ENCODE data around the gene TPGS2.
"Not testable (repeated sequence)": the region's sequence is repeated elsewhere in the genome, so short reads cannot be mapped to it uniquely, and the experiment has no call there.

The TPGS2 gene

DNA sequence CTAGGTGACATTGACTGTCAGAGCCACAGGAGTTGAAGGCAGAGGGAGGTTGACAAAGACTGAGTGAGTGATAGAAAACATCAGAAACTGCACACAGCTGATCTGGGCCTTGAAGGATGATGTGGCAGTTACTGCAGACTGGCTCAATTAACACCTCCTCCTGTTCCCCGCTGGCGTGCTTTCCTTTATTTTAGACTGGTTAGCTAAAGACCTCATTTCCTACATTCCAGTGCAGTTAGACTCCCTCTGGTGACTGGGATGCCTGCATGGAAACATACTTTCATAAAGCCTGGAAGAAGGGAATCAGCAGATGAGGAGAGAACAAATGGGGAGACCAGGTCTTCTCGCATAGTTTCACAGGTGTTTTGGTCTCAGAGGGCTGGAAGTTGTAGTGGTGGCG, 7.1 kb downstream of the TPGS2 start:
- no peak for DNase-seq (ENCODE audit: low spot score)

DNA sequence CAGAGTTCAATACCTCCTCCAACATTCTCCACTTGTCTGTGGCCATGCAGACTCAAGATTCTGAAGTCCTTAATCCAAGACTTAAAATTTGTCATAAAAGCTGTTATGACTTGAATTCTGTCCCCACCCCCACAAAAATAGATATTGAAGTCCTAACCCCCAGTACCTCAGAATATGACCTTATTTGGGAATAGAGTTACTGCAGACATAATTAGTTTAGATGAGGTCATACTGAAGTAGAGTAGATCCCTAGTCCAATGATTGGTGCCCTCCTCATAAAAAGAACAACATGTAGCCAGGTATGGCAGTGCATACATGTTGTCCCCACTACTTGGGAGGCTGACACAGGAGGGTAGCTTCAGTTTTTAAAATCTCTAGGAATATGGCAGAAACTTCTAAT, 9.2 kb downstream of the TPGS2 start:
- no peak for DNase-seq (ENCODE audit: low spot score)

DNA sequence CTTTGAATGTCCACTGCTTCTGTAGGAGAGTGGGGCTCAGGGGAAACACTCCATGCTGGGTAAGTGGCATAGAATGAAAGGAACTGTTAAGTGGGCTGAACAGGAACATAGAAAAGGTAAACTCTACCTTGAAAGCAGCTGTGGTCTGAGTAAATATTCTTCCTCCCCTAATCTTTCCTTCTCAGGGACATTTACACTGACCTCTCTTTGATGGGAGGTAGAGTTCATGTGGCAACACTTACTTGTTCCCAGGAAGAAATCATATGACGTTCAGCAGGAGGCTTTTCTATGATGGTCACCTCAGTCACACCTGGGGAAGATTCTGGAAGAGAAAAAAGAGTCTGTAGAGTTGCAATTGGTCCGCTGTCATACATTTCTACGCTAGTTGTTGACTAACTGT, 10.2 kb downstream of the TPGS2 start:
- no peak for DNase-seq (ENCODE audit: low spot score)

GRCh38 chr18:36817039-36817438, 11.8 kb downstream of the TPGS2 start:
- DNase-seq (ENCODE audit: low spot score): no peak

DNA sequence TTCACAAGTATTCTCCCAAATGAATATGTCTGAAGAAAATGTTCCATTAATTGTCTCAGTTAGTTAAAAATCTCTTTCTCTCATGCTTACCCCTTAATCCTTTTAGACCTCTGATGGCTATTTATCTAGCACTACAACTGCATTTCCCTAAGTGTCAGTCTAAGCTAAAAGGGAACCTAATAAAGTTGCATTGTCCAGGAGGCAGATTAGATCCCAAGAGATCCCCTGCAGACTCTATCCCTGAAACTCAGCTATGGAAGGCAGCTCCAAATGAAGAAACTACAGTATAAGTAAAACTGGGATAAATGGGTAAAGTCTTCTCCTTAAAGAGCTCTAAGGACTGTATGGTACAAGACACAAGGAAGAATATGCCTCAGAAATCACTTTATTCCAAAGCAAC, 12.7 kb downstream of the TPGS2 start:
- DNase-seq (ENCODE audit: low spot score): not testable (repeated sequence)

GRCh38 chr18:36814994-36815393, 13.8 kb downstream of the TPGS2 start:
- DNase-seq (ENCODE audit: low spot score): no peak

DNA sequence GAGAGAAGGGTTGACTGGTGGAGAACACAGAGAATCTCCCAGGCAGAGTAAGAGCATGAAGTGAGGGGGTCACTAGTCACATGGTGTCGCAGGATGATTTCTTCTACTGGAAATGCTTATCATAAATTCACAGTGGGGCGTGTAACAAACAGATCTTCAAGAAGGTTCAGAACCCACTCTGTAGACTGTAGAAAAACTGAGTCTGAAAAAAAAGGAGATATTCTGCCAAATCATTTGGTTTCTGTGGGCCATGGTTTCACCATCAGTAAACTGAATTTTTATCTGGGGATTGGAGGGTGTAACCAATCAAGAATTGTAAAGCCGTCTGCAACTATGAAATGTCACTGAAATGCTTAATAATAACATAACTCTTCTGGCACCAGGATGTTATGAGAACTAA, 15.0 kb downstream of the TPGS2 start:
- DNase-seq (ENCODE audit: low spot score): no peak

GRCh38 chr18:36813101-36813775, 15.6 kb downstream of the TPGS2 start:
- DNase-seq (ENCODE audit: low spot score): no peak

- no peak for DNase-seq (ENCODE audit: low spot score)
Measured at GRCh38 chr18:36812678-36813077, 16.1 kb downstream of the TPGS2 start.

GRCh38 chr18:36811955-36812354, 16.8 kb downstream of the TPGS2 start:
- no peak for DNase-seq (ENCODE audit: low spot score)

- no peak for DNase-seq (ENCODE audit: low spot score)
Measured at GRCh38 chr18:36811430-36811829, 17.4 kb downstream of the TPGS2 start.

- peak; percentile 72 for DNase-seq (ENCODE audit: low spot score)
Measured at GRCh38 chr18:36809590-36810381, 19.0 kb downstream of the TPGS2 start.

DNA sequence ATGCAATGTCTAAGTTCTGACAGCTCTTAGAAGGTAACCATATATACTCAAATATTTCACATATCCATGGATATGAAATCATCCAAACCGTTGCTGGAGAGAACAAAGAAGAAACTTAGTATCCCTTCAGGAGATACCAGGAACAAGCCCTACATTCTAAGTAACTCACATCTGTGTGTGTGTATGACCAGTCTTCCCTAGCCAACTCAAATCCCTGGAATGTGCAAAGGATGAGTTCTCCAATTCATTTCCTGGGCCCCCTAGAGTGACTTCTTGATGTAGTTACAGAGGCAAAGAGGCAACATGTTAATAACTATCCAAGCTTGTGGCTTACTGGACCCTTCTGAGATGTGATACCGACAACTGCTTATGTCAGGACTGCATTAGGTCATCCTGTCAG, 20.1 kb downstream of the TPGS2 start:
- no peak for DNase-seq (ENCODE audit: low spot score)

DNA sequence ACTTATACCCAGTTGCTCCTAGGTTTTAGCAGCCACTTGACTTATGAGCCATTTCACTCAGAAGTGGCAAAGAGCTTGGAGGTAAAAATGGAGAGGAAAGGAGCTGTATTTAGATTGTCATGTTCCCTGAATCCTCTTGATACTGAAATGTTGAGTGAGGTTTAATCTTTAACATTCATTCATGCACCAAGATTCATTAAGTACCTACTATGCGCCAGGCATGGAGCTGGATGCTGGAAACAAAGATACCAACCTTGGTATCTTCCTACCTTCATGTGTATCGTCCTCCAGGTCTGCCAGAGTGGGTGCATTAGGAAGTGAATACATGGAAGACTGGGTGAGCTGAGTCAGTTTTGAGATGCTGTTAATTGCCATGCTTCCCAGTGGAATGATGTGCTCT, 23.7 kb downstream of the TPGS2 start:
- DNase-seq (ENCODE audit: low spot score): no peak

- DNase-seq (ENCODE audit: low spot score): no peak
Measured at GRCh38 chr18:36798738-36799473, 29.9 kb downstream of the TPGS2 start.

GRCh38 chr18:36792634-36793283, 36.0 kb downstream of the TPGS2 start:
- DNase-seq (ENCODE audit: low spot score): no peak

DNA sequence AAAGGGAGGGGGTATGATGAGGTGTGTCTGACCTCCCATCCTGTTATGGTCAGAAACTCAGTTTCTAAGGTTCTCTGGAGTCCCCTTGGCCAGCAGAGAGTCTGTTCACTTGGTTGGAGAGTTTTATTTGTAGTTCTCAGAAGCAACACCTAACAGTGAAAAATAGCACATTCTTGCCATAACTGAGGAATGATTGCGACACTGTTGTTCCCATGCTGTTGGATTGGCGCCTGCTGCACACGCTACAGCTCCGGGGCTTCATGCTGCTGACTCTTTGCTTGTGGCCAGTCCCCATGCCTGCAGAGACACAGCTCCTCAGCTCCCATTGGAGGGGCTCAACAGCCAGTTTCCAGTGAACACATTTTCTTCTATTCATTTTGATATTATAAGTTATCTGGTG, 42.1 kb downstream of the TPGS2 start:
- no peak for DNase-seq (ENCODE audit: low spot score)

DNA sequence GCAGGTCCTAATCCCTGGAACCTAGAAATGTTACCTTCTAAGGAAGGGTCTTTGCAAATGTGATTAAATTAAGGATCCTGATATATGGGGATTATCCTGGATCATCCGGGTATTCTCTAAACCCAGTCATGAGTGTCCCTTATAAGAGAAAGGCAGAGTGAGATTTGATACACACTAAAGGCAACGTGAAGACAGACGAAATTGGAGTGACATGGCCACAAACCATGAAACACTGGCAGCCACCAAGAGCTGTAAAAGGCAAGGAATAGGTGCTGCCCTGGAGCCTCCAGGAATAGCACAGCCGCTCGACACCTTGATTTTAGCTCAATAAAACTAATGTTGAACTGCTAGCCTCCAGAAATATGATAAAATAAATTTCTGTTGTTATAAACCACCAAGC, 45.0 kb downstream of the TPGS2 start:
- DNase-seq (ENCODE audit: low spot score): no peak

DNA sequence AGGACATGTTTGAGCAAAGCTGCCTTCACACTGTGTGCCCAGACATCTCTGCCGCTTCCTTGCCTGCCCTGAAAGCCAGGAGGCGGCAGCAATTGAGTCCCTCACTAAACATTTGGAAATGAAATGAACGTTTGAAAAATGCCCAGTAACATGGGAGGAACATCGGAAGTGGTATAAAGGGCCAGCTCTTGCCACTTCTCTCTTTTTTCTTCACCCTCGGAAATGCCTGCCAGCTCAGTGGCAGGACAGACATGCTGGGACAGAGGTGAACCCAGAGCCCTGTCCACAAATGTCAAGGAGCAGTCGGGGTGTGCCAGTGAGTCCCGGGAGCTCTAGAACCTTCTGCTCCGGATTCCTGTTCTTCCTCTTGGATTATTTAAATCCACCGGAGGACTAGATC, 46.1 kb downstream of the TPGS2 start:
- no peak for DNase-seq (ENCODE audit: low spot score)

DNA sequence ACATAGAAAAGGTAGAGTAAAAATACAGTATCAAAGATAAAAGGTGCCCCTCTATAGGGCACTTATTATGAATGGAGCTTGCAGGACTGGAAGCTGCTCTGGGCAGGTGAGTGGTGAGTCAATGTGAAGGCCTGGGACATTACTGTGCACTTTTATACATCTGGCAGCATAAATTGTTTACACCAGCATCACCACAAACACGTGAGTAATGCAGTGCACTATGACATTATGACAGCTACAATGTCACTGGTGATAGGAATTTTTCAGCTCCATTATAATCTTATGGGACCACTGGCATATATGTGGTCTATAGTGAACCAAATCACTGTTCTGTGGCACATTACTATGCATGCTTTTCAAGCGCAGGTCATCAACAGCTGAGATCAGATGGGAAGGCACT, 48.1 kb downstream of the TPGS2 start:
- no peak for DNase-seq (ENCODE audit: low spot score)

- DNase-seq (ENCODE audit: low spot score): no peak
Measured at GRCh38 chr18:36777566-36777965, 51.2 kb downstream of the TPGS2 start.

- no peak for DNase-seq (ENCODE audit: low spot score)
Measured at GRCh38 chr18:36776650-36777049, 52.2 kb downstream of the TPGS2 start.

- no peak for DNase-seq (ENCODE audit: low spot score)
Measured at GRCh38 chr18:36775396-36775795, 53.4 kb downstream of the TPGS2 start.
